ENCODE measurements around the gene LMOD3. TPM values are rescaled to one million over a fixed set of nuclear protein-coding genes. Genes with fewer than 3 reads are reported as not detected.

Gene LMOD3
- total RNA-seq, 1 experiment from 2014 or later: not detected

DNA sequence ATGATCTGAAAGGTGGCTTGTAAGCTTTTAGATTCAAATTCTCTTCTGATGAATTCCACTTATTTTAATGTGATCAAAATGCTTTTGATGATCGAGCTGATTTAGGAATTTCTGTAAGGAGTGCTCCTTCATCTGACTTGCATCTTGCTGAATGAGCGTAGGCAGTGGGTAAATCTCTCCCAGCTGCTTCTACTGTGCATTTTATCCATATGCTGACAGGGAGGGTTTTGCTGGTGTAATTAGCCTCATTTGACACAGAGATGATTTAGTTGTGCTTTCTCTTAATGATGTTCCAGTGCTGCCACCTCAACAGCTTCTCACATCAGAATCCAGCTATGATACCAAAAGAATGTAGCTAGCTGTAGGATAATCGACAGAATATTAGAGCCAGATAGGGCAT is 3.8 kb upstream of the LMOD3 start:
- no peaks in the 10 kb centered on the region for H3K9me3 ChIP-seq (ENCODE audit: control insufficient read depth, insufficient read depth, low read depth, low read length)
- intact Hi-C loops (cut with micrococcal nuclease; ENCODE audit: unreplicated experiment) (loop anchor here (10.0 kb wide), 2 partner anchors 299 to 819 kb away; no protein-coding TSS in a partner anchor), in situ Hi-C loops (cut with HindIII; ENCODE audit: low pct_unique_long_range_greater_than_20kb, low sequenced_read_pairs) (no loop called here)
- TF ChIP-seq, protein P1, sequence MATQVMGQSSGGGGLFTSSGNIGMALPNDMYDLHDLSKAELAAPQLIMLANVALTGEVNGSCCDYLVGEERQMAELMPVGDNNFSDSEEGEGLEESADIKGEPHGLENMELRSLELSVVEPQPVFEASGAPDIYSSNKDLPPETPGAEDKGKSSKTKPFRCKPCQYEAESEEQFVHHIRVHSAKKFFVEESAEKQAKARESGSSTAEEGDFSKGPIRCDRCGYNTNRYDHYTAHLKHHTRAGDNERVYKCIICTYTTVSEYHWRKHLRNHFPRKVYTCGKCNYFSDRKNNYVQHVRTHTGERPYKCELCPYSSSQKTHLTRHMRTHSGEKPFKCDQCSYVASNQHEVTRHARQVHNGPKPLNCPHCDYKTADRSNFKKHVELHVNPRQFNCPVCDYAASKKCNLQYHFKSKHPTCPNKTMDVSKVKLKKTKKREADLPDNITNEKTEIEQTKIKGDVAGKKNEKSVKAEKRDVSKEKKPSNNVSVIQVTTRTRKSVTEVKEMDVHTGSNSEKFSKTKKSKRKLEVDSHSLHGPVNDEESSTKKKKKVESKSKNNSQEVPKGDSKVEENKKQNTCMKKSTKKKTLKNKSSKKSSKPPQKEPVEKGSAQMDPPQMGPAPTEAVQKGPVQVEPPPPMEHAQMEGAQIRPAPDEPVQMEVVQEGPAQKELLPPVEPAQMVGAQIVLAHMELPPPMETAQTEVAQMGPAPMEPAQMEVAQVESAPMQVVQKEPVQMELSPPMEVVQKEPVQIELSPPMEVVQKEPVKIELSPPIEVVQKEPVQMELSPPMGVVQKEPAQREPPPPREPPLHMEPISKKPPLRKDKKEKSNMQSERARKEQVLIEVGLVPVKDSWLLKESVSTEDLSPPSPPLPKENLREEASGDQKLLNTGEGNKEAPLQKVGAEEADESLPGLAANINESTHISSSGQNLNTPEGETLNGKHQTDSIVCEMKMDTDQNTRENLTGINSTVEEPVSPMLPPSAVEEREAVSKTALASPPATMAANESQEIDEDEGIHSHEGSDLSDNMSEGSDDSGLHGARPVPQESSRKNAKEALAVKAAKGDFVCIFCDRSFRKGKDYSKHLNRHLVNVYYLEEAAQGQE (IDR thresholded peaks at IDR 0.05; ENCODE audit: insufficient read depth in 1 of 2, low read depth in 2 of 2, low read length in 1 of 2): no peak
- TF ChIP-seq TCF7L2 (IDR thresholded peaks at IDR 0.05; ENCODE audit: low read depth, low read length): no peak
- TF ChIP-seq POLR2AphosphoS5 (IDR thresholded peaks at IDR 0.05; ENCODE audit: low read depth, low read length): no peak
- no peak for TF ChIP-seq CTCF (IDR thresholded peaks at IDR 0.05)
- no peak for TF ChIP-seq SIN3A (IDR thresholded peaks at IDR 0.05; ENCODE audit: borderline replicate concordance, insufficient read depth, low read depth, low read length)
- CTCF ChIA-PET: no interaction called here
- no peak overlapping the region for H3K27ac ChIP-seq (ENCODE audit: low read length)
- no peak for ATAC-seq
- no peaks in the 10 kb centered on the region for H3K36me3 ChIP-seq (ENCODE audit: control insufficient read depth, insufficient read depth, low read length)
- no peak for DNase-seq (ENCODE audit: low read depth, low spot score)
- BruUV-seq (replicated peaks): no TSS peak
- no peak overlapping the region for H3K4me3 ChIP-seq (ENCODE audit: low read depth in 2 of 2, low read length in 2 of 2)
- no peaks in the 10 kb centered on the region for H3K4me1 ChIP-seq (ENCODE audit: control insufficient read depth, insufficient read depth, low read length)
- H3K27me3 ChIP-seq (ENCODE audit: control insufficient read depth, insufficient read depth, low read length): no peaks in the 10 kb centered on the region
- POLR2A ChIA-PET: no interaction called here

- DNase-seq (ENCODE audit: low read depth, low spot score) (no peak), ATAC-seq (no peak)
- Histone ChIP-seq H3K4me3 (ENCODE audit: low read depth in 2 of 2, low read length in 2 of 2) (no peak overlapping the region), H3K9me3 (ENCODE audit: control insufficient read depth, insufficient read depth, low read depth, low read length) (no peaks in the 10 kb centered on the region), H3K27ac (ENCODE audit: low read length) (no peak overlapping the region), H3K36me3 (ENCODE audit: control insufficient read depth, insufficient read depth, low read length) (no peaks in the 10 kb centered on the region), H3K4me1 (ENCODE audit: control insufficient read depth, insufficient read depth, low read length) (no peaks in the 10 kb centered on the region), H3K27me3 (ENCODE audit: control insufficient read depth, insufficient read depth, low read length) (no peaks in the 10 kb centered on the region)
- intact Hi-C loops (cut with micrococcal nuclease; ENCODE audit: unreplicated experiment) (loop anchor here (2.0 to 10.0 kb wide), 4 partner anchors 185 to 823 kb away; no protein-coding TSS in a partner anchor), in situ Hi-C loops (cut with HindIII; ENCODE audit: low pct_unique_long_range_greater_than_20kb, low sequenced_read_pairs) (no loop called here)
- BruUV-seq (replicated peaks): no TSS peak
- TF ChIP-seq TCF7L2 (IDR thresholded peaks at IDR 0.05; ENCODE audit: low read depth, low read length) (no peak), POLR2AphosphoS5 (IDR thresholded peaks at IDR 0.05; ENCODE audit: low read depth, low read length) (no peak), CTCF (IDR thresholded peaks at IDR 0.05) (no peak), SIN3A (IDR thresholded peaks at IDR 0.05; ENCODE audit: borderline replicate concordance, insufficient read depth, low read depth, low read length) (no peak)
- TF ChIP-seq, protein P1 (IDR thresholded peaks at IDR 0.05; ENCODE audit: insufficient read depth in 1 of 2, low read depth in 2 of 2, low read length in 1 of 2): no peak
- POLR2A ChIA-PET: no interaction called here
- CTCF ChIA-PET: no interaction called here
Observed at GRCh38 chr3:69121950-69122349, 445 bp downstream of the LMOD3 start.
